Esophagus muscularis mucosa (tissue), 4 donors: ENCODE measurements around the gene LGALS4. TPM values are rescaled to one million over a fixed set of nuclear protein-coding genes. Genes with fewer than 3 reads are reported as not detected.
"Not testable (repeated sequence)": the region's sequence is repeated elsewhere in the genome, so short reads cannot be mapped to it uniquely, and the experiment has no call there.

ENCODE experiments used
- DNase-seq: peaks from one replicate; pipeline ENCODE4 v3.0.0-alpha.2; 2017; ENCODE audit errors: extremely low spot score
- H3K27ac ChIP-seq, 4 donors: fragments of 200-600 bp; sonication (generic); replicated peaks in 1 of 4; 1 replicate in 3 of 4; 2 replicates in 1 of 4; pipeline ENCODE4 v1.5.1; 2016 to 2019; ENCODE audit warnings: mild to moderate bottlenecking in 1 of 4
- H3K27me3 ChIP-seq, 4 donors: fragments of 200-600 bp; sonication (generic); one replicate each; pipeline versions ENCODE4 v1.5.1 to v1.6.0; 2016 to 2019
- H3K36me3 ChIP-seq, 4 donors: fragments of 200-600 bp; sonication (generic); one replicate each; pipeline ENCODE4 v1.5.1; 2016 to 2019
- H3K4me1 ChIP-seq, 4 donors: fragments of 200-600 bp; sonication (generic); one replicate each; pipeline ENCODE4 v1.5.1; 2016 to 2019
- H3K4me3 ChIP-seq, 4 donors: fragments of 200-600 bp; sonication (generic); 1 replicate in 2 of 4; 2 replicates in 2 of 4; pipeline ENCODE4 v1.5.1; 2016 to 2019; ENCODE audit warnings: mild to moderate bottlenecking in 4 of 4, moderate library complexity in 1 of 4
- H3K9me3 ChIP-seq, 4 donors: fragments of 200-600 bp; sonication (generic); 1 replicate in 3 of 4; 2 replicates in 1 of 4; pipeline ENCODE4 v1.5.1; 2016 to 2019
- EP300 ChIP-seq: sonication (generic); formaldehyde crosslinking; IDR thresholded peaks from one replicate; pipeline ENCODE4 v1.6.1; 2017; ENCODE audit warnings: antibody characterized with exemption
- POLR2A ChIP-seq: fragments of 450-650 bp; IDR thresholded peaks from one replicate; pipeline ENCODE4 v1.6.1; 2017; ENCODE audit warnings: antibody characterized with exemption, moderate library complexity, mild to moderate bottlenecking, low read depth
- POLR2AphosphoS5 ChIP-seq, 2 donors: sonication (generic); formaldehyde crosslinking; IDR thresholded peaks; one replicate each; pipeline ENCODE4 v1.6.1; 2017; ENCODE audit warnings: antibody characterized with exemption in 2 of 2
- WGBS: methylation state at CpG from one replicate; pipeline ENCODE4 v1.1.5; 2018; 5-methylcytosine and 5-hydroxymethylcytosine counted together
- intact Hi-C: fragments of 100-400 bp; cut with DNase I; formaldehyde crosslinking; loops from one replicate; pipeline ENCODE4 v1.15.1; 2023
- total RNA-seq, 4 donors: library from RNA; depleted of rRNA; stranded (reverse); fragments of >200 nt; gene quantifications; one replicate each; pipeline versions ENCODE4 v1.1.0 to v1.2.1, GENCODE V29; 2016
- TF ChIP-seq, protein P1 (sequence below), 3 experiments: fragments of 200-600 bp in 2 of 3; fragments of 450-650 bp in 1 of 3; sonication (generic) in 2 of 3; IDR thresholded peaks; one replicate each; pipeline ENCODE4 v1.5.1; 2017 to 2019; ENCODE audit warnings: antibody characterized with exemption in 3 of 3, mild to moderate bottlenecking in 2 of 3, moderate library complexity in 1 of 3

Gene LGALS4
- total RNA-seq, 4 donors from 2014 or later, result 0.42 to 2.9 (median 0.50) TPM; not detected in 1

DNA sequence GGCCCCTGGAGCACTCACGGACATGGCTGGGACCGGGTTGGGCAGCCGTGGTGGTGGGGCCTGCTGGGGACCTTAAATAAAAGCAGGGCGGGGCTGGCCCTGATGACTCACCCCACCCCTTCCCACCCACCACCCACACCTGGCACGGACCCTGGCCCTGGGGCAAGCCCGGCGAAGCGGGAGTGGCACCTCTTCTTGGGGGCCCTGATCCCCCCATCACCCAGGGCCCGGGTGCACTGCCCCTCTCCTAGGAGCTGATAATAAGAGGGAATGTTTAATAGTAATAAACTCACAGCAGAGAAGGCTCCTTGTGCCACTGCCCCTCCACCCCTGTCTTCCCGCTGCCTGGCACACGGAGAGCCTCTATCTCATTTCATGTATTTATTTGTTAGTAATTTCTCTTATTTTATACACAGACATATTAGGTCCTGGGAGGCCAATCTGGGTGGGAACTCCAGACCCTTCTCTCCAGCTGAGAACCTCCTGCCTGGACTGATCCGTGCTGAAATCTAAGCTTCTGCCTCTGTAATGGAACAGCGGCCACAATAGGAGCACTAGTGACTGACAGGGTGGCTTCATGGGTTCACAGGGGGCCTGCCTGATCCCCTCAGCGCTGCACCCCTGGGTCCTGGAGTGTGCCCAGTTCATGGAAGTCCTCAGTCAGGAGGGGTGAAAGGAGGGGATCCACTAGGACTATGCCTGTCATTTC is 39.1 kb downstream of the LGALS4 start, which contains the start of gene LGALS7:
Gene LGALS7 (minus strand): TSS at position 49 of the 709 bp plus-strand sequence. CDS start 25 bp downstream, at position 24.
- H3K4me1 ChIP-seq, result peaks cover 8 to 10% (median 9%) of the 10 kb centered on the region in 4 donors
- 94% methylated on average over 3 of the region's 14 CpGs for WGBS
- H3K27ac ChIP-seq, result no peak within 1 kb of the TSS
- H3K27me3 ChIP-seq, result peaks cover 0 to under 1% (median 0%) of the 10 kb centered on the region in 4 donors
- no peak for DNase-seq
- intact Hi-C loops, result no loop called here
- H3K36me3 ChIP-seq, result no peaks in the 10 kb centered on the region
- TF ChIP-seq EP300 (no peak), POLR2AphosphoS5 (IDR thresholded peaks at IDR 0.05) (no peak), POLR2A (no peak)
- TF ChIP-seq, protein P1, sequence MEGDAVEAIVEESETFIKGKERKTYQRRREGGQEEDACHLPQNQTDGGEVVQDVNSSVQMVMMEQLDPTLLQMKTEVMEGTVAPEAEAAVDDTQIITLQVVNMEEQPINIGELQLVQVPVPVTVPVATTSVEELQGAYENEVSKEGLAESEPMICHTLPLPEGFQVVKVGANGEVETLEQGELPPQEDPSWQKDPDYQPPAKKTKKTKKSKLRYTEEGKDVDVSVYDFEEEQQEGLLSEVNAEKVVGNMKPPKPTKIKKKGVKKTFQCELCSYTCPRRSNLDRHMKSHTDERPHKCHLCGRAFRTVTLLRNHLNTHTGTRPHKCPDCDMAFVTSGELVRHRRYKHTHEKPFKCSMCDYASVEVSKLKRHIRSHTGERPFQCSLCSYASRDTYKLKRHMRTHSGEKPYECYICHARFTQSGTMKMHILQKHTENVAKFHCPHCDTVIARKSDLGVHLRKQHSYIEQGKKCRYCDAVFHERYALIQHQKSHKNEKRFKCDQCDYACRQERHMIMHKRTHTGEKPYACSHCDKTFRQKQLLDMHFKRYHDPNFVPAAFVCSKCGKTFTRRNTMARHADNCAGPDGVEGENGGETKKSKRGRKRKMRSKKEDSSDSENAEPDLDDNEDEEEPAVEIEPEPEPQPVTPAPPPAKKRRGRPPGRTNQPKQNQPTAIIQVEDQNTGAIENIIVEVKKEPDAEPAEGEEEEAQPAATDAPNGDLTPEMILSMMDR (IDR thresholded peaks at IDR 0.05), result no peak
- H3K4me3 ChIP-seq, result no peak within 1 kb of the TSS
- no peaks in the 10 kb centered on the region for H3K9me3 ChIP-seq

GRCh38 chr19:38771569-38771968 is 41.2 kb downstream of the LGALS4 start:
- H3K27ac ChIP-seq, H3K4me3 ChIP-seq, DNase-seq, intact Hi-C loops, H3K27me3 ChIP-seq, H3K36me3 ChIP-seq, H3K9me3 ChIP-seq, H3K4me1 ChIP-seq: not testable (repeated sequence)
- WGBS, result no CpG with 5 or more reads among the region's 30 CpGs

- H3K27me3 ChIP-seq, H3K36me3 ChIP-seq, H3K9me3 ChIP-seq, H3K27ac ChIP-seq, DNase-seq, intact Hi-C loops, H3K4me1 ChIP-seq: not testable (repeated sequence)
- WGBS, result 33% methylated on average over 1 of the region's 22 CpGs
- H3K4me3 ChIP-seq, result peak overlapping the region in 1 of 4 donors; percentile 40
Observed at GRCh38 chr19:38770949-38771275, 41.8 kb downstream of the LGALS4 start.

DNA sequence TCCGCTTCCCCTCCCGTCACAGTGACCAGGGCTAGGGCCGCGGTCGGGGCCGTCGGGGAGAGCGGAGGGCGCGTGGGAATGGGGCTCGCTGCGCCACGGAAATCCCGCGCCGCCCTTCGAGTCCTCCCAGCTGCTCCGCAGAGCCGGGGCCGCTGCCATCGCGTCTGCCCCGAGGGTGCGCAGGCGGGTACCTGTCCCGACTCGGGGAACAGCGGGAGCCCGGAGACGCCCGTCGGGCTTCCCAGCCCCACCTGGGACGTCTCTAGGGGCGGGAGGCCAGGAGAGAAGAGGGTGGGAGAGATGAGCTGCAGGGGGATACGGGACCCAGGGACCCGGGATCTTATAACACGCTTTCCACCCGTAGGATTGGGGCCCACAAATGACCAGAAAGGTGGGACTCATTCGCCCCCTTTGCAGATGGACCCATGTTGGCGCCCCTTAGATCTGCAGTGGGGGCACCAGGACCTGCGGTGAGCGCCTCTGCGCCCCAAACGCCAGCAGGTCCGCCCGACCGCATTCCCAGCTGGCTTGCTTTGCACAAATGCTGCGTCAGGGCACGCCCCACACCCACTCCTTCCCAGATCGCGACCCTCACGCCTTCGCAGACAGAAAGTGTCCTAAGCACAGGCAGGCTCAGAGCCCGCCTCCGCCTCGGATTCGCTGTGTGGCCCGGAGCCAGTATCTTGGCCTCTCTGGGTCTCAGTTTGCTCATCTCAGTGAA is 42.4 kb downstream of the LGALS4 start:
- H3K36me3 ChIP-seq, H3K9me3 ChIP-seq, intact Hi-C loops, H3K4me1 ChIP-seq, H3K27me3 ChIP-seq, DNase-seq: not testable (repeated sequence)
- WGBS, result no CpG with 5 or more reads among the region's 58 CpGs
- peak overlapping the region in 3 of 4 donors; percentile 45 to 67 (median 52) for H3K27ac ChIP-seq
- peak overlapping the region; percentile 33 to 53 (median 42) for H3K4me3 ChIP-seq

DNA sequence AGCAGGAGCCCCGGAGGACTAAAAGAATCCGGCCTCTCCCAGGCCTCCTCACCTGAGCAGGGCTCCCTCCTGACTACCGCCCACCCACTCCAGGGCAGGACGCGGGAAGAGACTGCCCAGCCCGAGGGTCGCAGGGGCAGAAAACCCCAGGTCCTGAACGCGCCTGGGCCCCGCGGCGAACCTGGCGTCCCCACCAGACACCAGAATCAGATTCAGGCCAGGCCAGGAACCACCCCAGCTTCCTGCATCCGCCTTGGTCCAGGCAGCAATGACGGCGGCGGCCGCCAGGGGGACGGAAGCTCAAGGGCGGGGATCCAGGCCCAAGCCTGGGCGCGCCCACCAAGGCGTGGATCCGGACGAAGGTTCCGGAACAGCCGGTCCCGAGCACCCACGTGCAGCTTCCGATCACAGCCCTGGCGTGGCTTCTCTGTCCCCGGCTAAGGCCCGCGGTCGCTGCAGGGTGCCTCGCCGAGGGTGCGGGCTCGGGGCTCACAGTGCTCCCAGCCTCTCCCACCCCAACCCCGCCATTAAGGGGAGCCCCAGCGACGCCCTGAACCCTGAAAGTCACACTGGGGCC is 43.0 kb downstream of the LGALS4 start:
- Histone ChIP-seq H3K9me3 (no peaks in the 10 kb centered on the region), H3K27ac (peak overlapping the region; percentile 42 to 67 (median 48)), H3K4me3 (peak overlapping the region; percentile 33 to 53 (median 42)), H3K36me3 (no peaks in the 10 kb centered on the region), H3K4me1 (peaks cover 8 to 10% (median 9%) of the 10 kb centered on the region in 4 donors), H3K27me3 (no peaks in the 10 kb centered on the region)
- 29% methylated on average over 18 of the region's 42 CpGs for WGBS
- peak; percentile 96 for DNase-seq
- TF ChIP-seq POLR2A (no peak), POLR2AphosphoS5 (IDR thresholded peaks at IDR 0.05) (peak; percentile 76 to 92), EP300 (no peak)
- TF ChIP-seq, protein P1 (IDR thresholded peaks at IDR 0.05), result peak; percentile 62 to 89 (median 85)
- intact Hi-C loops, result no loop called here

- peaks cover 8 to 10% (median 9%) of the 10 kb centered on the region in 4 donors for H3K4me1 ChIP-seq
- H3K36me3 ChIP-seq, result no peaks in the 10 kb centered on the region
- H3K27me3 ChIP-seq, result no peaks in the 10 kb centered on the region
- H3K9me3 ChIP-seq, result no peaks in the 10 kb centered on the region
- no peak overlapping the region for H3K27ac ChIP-seq
- 87% methylated on average over 10 of the region's 10 CpGs for WGBS
- TF ChIP-seq POLR2AphosphoS5 (IDR thresholded peaks at IDR 0.05) (no peak), EP300 (no peak), POLR2A (no peak)
- TF ChIP-seq, protein P1 (IDR thresholded peaks at IDR 0.05), result no peak
- no peak for DNase-seq
- intact Hi-C loops, result no loop called here
- H3K4me3 ChIP-seq, result no peak overlapping the region
Observed at GRCh38 chr19:38766276-38767047, 46.3 kb downstream of the LGALS4 start.
